Epithelial cell of proximal tubule (primary cell): ENCODE results near the gene RIPK3. TPM values are rescaled to one million over a fixed set of nuclear protein-coding genes. Genes with fewer than 3 reads are reported as not detected.
A peak's percentile ranks its signal among the peaks of the same experiment; 100 is the strongest.

Source experiments
- DNase-seq: peaks from one replicate; pipeline ENCODE4 v3.0.0-alpha.2; 2011; ENCODE audit warnings: low read depth
- H3K4me3 ChIP-seq: 2 replicates; pipeline ENCODE4 v1.5.1; 2011; ENCODE audit warnings: low read depth, mild to moderate bottlenecking, low read length
- CTCF ChIP-seq: conservative IDR thresholded peaks from 2 replicates; pipeline ENCODE4 v1.5.1; 2012; ENCODE audit warnings: low read depth, mild to moderate bottlenecking, low read length
- total RNA-seq: library from RNA; depleted of rRNA; stranded (reverse); fragments of >200 nt; gene quantifications from 2 replicates; pipeline ENCODE4 v1.2.3, GENCODE V29; 2015

Gene RIPK3
- total RNA-seq, 1 donor from 2014 or later: 7.6 TPM

- DNase-seq: no peak
- no peak for TF ChIP-seq CTCF
- peak within 1 kb of the TSS; percentile 30 for H3K4me3 ChIP-seq
Measured at GRCh38 chr14:24334431-24335291, 5.1 kb downstream of the RIPK3 start, which contains the start of gene ADCY4. TSS of gene ADCY4 (minus strand) at chr14:24335071. CDS start at chr14:24334652, 419 bp downstream.

GRCh38 chr14:24332268-24332993, 7.4 kb downstream of the RIPK3 start:
- peak; percentile 83 for TF ChIP-seq CTCF
- DNase-seq: no peak
- peak overlapping the region; percentile 6 for H3K4me3 ChIP-seq

- H3K4me3 ChIP-seq: no peak overlapping the region
- no peak for TF ChIP-seq CTCF
- DNase-seq: no peak
Measured at GRCh38 chr14:24331731-24332267, 8.0 kb downstream of the RIPK3 start.

GRCh38 chr14:24330973-24331674, 8.7 kb downstream of the RIPK3 start:
- no peak for DNase-seq
- no peak for TF ChIP-seq CTCF

GRCh38 chr14:24329736-24330135, 10.1 kb downstream of the RIPK3 start:
- DNase-seq: no peak
- no peak for TF ChIP-seq CTCF
- no peak overlapping the region for H3K4me3 ChIP-seq

More at GRCh38 chr14:24330973-24331674, 8.7 kb downstream of the RIPK3 start:
- H3K4me3 ChIP-seq: no peak overlapping the region

- TF ChIP-seq CTCF: no peak
- no peak overlapping the region for H3K4me3 ChIP-seq
Measured at GRCh38 chr14:24329073-24329663, 10.6 kb downstream of the RIPK3 start.

More at GRCh38 chr14:24329073-24329663, 10.6 kb downstream of the RIPK3 start:
- DNase-seq: no peak
